ELF-1 (cell line): ENCODE measurements around the gene CSPG5.

Source experiments
- DNase-seq: peaks from one replicate; pipeline ENCODE4 v3.0.0-alpha.2; 2016; ENCODE audit warnings: low read depth, low spot score

CSPG5 gene, protein sequence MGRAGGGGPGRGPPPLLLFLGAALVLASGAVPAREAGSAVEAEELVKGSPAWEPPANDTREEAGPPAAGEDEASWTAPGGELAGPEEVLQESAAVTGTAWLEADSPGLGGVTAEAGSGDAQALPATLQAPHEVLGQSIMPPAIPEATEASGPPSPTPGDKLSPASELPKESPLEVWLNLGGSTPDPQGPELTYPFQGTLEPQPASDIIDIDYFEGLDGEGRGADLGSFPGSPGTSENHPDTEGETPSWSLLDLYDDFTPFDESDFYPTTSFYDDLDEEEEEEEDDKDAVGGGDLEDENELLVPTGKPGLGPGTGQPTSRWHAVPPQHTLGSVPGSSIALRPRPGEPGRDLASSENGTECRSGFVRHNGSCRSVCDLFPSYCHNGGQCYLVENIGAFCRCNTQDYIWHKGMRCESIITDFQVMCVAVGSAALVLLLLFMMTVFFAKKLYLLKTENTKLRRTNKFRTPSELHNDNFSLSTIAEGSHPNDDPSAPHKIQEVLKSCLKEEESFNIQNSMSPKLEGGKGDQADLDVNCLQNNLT

DNA sequence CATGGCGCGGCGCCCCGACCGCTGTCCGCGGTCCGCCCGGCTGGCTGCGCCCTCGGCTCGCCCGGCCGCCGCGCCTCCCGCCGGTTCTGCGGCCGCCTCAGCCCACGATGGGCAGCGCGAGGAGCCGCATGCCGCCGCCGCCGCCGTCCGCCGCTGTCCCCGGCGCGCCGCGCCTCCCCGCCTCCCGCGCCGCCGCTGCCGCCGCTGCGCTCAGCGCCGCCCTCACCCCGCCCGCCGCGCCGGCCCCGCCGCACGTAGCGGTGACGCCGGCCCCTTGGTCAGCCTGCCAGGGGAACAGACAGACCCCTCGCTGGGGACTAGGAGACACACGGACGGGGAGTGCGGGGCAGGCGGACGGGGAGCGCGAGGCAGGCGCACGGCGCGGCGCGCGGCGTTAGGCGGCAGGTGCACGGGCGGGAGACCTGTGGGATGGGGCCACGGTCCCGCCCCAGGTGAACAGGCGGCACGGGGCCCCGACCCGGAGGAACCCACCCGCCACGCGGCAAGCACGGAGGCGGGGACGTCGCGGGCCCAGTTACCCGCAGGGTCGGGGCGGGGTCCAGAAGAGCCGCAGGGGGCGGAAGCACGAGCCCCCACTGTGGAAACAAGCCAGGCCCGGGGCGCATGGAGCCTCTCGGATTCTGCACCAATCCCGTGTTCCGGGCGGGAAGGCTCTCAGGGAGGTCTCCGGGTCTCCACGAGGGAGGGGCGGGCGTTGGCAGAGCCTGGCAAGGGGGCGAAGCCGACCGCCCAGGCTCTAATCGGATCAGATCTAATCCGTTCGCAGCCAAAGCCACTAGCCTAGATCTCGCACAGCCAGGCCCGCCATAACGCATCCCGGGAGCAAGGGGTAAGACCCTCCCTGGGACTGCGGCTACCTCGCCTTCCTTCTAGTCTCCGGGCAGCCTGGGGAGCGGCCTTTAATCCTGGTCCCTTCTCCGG, at the start of gene CSPG5:
TSS of gene CSPG5 (minus strand) at position 175 of the 942 bp plus-strand sequence. CDS start at position 3, 172 bp downstream.
- DNase-seq = peak; percentile 21

GRCh38 chr3:47628426-47628825, 49.8 kb upstream of the CSPG5 start:
- no peak for DNase-seq

- DNase-seq = no peak
Measured at GRCh38 chr3:47622671-47623461, 44.2 kb upstream of the CSPG5 start.

DNA sequence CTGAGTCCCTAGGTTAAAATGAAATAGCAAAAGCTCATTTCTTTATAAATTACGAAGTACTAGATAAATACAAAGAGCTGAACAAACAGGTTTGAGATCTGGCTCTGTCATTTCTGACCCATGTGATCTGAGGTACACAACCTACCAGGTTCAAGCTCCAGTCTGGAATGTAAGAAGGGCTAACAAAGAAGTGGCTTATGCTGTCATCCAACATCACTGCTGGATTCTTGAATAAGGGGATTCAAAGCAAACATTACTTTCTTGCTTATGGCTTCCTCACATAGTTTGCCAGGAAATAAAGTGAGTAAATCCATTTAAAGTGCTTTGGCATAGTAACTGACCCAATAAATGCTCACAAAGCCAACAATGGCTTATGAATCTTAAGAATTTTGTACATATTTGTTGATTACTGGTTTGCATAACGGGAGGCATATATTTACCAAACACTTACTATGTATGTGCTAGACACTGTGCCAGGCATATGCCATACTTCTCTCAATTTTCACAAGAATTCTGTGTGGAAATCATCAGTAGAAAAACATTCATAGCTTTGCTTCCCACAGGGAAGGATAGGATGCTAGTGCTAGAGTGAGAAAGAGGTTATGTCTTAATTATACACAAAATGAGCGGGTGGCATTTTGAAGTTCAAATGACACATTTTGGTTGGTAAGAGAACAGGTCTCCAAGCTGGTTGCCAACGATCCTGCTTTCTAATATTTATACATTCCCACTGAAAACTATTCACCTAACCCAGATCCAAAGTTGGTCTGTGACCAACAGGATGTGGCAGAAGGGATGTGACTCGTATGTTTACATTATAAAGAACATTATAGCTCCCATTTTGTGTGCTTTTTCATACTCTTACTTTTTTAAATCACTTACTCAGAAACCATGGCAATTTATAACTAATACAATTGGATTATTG, 38.7 kb upstream of the CSPG5 start:
- no peak for DNase-seq

DNA sequence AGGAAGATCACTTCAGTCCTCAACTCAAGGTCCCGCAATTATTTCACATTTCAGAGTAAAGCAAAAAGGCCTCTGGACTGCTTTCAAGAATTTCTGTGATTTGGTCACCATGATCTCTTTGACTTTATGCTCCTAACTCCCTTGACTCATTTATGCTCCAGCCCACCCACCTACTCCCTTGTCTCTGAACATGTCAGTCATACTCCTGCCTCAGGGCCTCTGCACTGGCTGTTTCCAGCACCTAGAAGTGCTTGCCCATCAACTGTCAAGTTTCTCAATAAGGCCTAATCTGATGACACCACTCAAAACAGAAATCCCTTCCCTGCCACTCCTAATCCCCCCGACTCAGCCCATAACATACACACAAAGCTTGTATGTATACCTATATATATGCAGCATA, 36.1 kb upstream of the CSPG5 start:
- no peak for DNase-seq

DNA sequence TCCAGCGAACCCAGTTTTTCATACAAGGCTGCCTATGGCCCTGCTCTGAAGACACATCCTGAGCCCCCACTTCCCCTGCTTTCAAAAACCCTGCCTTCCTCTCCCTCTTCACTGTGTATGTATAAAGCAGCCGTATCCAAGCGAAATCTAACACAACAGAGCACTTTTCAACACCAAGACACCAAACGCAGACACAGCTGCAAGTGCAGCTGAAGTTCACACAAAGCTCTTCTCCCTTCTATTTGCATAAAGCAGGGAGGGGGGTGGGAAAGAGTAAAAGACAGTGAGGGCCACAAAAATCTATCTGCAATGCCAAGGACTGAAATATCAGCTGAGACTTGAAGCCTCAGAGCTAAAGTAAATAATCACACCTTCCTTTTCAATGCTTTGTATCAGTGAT, 35.1 kb upstream of the CSPG5 start:
- no peak for DNase-seq

DNA sequence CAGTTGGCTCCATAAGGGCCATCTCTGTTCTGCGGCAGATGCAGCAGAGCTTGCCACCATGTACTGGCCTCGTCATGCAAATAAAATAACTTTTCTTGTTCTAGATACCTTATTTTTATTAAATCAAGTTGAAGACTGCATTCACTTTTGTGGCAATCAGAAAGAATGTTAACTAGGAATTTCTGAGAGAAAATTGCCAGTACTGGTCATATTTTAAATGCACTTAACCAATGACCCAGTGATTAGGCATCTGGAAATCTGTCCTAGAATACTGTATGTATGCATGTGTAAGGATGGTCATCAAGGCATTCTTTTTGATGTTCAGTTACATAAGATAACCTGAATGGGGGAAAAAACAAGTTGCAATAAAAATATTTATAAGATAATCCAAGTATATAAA, 34.2 kb upstream of the CSPG5 start:
- DNase-seq = no peak

GRCh38 chr3:47612178-47612577, 33.5 kb upstream of the CSPG5 start:
- no peak for DNase-seq

DNA sequence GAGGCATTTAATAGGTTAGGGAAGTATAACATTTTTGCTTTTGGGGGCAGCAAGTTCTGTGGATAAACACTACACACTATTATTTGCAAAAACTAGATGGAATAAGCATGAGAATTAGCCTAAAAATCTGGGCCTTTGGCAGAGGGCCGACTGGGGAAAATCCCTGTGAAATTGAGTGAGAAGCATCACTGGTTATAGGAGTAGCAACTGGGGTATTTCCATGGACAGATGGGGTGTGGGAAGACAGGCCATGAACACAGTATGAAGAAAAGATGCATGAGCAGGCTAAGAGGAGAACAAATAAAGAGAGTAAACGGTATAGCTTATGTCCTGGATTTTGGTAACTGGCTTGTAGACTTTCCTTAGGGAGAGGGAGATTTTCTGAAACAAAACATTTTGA, 32.9 kb upstream of the CSPG5 start:
- no peak for DNase-seq

DNA sequence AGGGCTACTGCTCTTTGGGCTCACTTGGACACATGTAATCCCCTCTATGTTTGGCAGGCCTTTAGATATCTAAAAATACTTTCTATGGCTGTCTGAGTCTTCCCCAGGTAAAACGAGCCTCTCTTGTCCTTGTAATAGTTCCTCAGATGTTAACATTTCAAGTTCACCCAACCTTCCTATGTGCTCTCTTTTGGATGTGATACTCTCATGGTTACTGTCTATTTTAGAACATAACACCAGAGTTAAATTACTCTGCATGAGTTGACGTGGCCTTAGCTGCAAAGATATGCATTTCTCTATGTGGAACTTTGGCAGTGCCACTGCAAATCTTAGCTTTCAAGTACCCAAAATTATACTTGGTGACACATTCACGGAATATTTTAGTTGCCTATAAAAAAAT, 31.9 kb upstream of the CSPG5 start:
- no peak for DNase-seq

DNA sequence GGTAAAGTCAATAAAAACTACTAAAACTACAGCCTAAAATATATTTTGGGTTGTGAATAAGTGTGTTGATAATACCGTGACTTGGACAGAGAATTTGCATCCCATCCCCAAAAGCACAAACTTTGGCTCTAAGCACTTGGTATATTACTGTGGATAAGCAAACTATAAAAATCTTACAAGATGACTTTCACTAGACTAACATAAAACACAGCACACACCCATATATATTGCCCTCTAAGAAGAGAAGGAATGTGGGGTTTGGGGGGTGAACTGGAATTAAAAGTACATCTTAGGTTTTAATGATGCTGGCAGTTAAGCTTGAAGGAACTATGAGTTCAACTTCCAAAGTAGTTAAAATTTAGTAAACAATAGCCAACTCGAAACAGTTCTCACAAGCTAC, 28.7 kb upstream of the CSPG5 start:
- no peak for DNase-seq

DNA sequence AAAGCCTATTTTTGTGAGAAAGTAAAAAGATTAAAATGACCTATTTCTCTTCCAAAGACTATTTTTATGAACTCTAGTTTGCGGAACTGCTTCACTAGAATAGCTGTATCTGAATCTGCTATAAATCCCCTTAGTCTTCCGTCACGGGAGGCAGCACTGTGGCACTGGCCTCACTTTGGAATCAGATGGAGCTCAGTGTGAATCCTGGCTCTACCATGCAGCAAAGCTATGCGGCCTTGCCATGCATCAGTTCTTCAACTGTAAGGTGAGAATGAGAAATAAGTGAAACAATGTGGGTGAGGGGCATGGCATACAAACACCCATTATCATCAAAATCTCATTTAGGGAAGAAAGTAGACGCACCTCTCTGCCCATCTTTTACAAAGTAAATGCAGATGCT, 27.5 kb upstream of the CSPG5 start:
- DNase-seq = no peak

DNA sequence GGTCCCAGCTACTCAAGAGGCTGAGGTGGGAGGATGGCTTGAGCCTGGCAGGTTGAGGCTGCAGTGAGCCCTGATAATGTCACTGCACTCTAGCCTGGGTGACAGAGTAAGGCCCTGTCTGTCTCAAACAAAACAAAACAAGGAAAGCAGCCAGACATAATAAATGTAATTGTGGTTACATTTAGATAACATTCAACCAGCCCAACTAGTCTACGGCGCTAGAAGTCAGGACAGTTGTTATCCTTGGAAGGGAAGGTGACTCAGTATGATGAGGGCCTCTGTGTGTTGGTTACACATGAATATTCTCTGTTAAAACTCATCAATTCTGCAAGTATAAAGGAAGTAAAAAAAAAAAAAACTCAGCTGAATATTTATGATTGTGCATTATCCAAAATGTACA, 27.0 kb upstream of the CSPG5 start:
- no peak for DNase-seq

- DNase-seq = no peak
Measured at GRCh38 chr3:47604145-47604544, 25.5 kb upstream of the CSPG5 start.

DNA sequence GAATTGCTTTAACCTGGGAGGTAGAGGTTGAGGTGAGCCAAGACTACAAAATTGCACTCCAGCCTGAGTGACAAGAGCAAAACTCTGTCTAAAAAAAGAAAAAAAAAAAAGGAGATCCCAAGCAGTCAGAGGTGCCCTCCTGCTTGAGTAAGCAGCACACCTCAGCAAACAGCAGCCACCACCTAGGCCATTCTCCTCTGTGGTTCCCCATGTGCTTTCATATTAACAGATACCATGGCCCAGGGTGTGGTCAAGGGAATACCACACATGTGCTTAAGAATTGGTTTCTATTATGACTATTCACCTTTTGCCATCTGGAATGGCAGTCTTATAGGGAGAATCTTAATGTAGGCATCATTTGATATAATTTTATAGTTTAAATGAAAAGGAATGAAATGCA, 24.7 kb upstream of the CSPG5 start:
- no peak for DNase-seq

- no peak for DNase-seq
Measured at GRCh38 chr3:47601281-47601680, 22.6 kb upstream of the CSPG5 start.

GRCh38 chr3:47594792-47595191, 16.1 kb upstream of the CSPG5 start:
- DNase-seq = peak; percentile 40

DNA sequence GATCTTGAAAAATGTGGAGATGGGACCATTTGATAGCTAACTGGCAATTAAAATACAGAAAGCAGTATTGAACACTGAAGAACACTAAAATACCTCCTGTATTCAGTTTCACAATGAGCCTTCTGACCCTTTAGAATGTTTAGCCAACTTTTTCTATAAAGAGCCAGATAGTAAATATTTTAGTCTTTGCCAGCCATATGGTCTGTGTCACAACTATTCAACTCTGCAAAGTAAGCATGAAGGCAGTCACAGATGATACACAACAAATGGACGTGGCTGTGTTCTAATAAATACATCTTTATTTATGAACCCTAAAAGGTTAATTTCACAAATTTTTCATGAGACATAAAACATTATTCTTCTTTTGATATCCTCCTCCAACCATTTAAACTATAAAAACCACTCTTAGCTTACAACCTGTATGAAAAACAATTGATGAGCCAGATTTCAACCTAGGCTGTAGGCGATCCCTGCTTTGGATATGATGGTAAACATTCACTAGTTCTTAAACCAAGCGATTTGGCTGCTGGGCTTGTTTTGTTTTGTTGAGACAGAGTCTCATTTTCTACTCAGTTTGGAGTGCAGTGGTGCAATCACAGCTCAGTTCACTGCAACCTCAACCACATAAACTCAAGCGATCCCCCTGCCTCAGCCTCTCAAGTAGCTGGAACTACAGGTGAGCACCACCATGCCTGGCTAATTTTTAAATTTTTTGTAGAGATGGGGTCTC, 13.6 kb upstream of the CSPG5 start:
- DNase-seq = no peak

DNA sequence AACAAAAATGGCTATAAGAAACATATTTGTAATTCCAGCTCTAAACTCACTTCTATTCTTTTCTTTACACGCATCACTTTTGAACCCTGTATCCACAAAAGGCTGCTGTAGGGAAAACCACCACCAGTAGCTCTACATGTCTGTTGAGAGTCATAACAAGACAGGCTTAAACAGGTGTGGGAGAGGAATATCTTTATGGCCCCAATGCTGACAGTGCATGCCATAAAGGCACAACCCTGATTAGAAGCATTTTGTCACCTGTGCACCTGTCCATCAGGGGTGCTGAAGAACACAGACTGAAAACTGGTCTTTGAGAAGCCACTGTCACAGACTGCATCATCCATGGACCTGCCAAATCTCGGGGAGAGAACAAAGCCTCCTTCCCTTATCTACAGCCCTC, 11.6 kb upstream of the CSPG5 start:
- DNase-seq = no peak

GRCh38 chr3:47588587-47588986, 9.9 kb upstream of the CSPG5 start:
- no peak for DNase-seq
